PFSK-1 (cell line): Measurements from ENCODE around the gene POLR3GL.

Experiments
- FOXP2 ChIP-seq: optimal IDR thresholded peaks from 2 replicates; pipeline ENCODE3; 2011; ENCODE audit warnings: borderline replicate concordance, control low read depth, inconsistent platforms; ENCODE audit not compliant: insufficient read depth; ENCODE audit errors: extremely low read length, extremely low read depth
- POLR2AphosphoS5 ChIP-seq: IDR thresholded peaks from 2 replicates; pipeline ENCODE4 v1.6.1; 2012; ENCODE audit warnings: low read depth, mild to moderate bottlenecking, control low read depth, low read length, moderate library complexity
- SIN3A ChIP-seq: IDR thresholded peaks from 2 replicates; pipeline ENCODE4 v1.6.1; 2012; ENCODE audit warnings: mild to moderate bottlenecking, low read length, moderate library complexity, borderline replicate concordance; ENCODE audit not compliant: insufficient read depth
- TAF1 ChIP-seq: IDR thresholded peaks from 2 replicates; pipeline ENCODE4 v1.6.1; 2012; ENCODE audit warnings: low read length, control low read depth, borderline replicate concordance; ENCODE audit not compliant: insufficient read depth
- TF ChIP-seq, protein P1 (sequence below), 2 experiments: IDR thresholded peaks; 2 replicates each; pipeline versions ENCODE4 v1.6.1 to v1.8.0; 2011 to 2012; ENCODE audit warnings: low read depth in 2 of 2, low read length in 2 of 2, control low read depth in 1 of 2, inconsistent platforms in 1 of 2, mild to moderate bottlenecking in 1 of 2, moderate library complexity in 1 of 2; ENCODE audit not compliant: insufficient read depth in 1 of 2

POLR3GL gene

GRCh38 chr1:145965119-145965744 is 742 bp downstream of the POLR3GL start:
- no peak for TF ChIP-seq POLR2AphosphoS5
- TF ChIP-seq TAF1 = no peak
- TF ChIP-seq FOXP2 = no peak
- no peak for TF ChIP-seq SIN3A
- TF ChIP-seq, protein P1, sequence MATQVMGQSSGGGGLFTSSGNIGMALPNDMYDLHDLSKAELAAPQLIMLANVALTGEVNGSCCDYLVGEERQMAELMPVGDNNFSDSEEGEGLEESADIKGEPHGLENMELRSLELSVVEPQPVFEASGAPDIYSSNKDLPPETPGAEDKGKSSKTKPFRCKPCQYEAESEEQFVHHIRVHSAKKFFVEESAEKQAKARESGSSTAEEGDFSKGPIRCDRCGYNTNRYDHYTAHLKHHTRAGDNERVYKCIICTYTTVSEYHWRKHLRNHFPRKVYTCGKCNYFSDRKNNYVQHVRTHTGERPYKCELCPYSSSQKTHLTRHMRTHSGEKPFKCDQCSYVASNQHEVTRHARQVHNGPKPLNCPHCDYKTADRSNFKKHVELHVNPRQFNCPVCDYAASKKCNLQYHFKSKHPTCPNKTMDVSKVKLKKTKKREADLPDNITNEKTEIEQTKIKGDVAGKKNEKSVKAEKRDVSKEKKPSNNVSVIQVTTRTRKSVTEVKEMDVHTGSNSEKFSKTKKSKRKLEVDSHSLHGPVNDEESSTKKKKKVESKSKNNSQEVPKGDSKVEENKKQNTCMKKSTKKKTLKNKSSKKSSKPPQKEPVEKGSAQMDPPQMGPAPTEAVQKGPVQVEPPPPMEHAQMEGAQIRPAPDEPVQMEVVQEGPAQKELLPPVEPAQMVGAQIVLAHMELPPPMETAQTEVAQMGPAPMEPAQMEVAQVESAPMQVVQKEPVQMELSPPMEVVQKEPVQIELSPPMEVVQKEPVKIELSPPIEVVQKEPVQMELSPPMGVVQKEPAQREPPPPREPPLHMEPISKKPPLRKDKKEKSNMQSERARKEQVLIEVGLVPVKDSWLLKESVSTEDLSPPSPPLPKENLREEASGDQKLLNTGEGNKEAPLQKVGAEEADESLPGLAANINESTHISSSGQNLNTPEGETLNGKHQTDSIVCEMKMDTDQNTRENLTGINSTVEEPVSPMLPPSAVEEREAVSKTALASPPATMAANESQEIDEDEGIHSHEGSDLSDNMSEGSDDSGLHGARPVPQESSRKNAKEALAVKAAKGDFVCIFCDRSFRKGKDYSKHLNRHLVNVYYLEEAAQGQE (IDR thresholded peaks at IDR 0.05; ENCODE audit: insufficient read depth in 1 of 2, low read depth in 2 of 2, low read length in 2 of 2) = no peak

- TF ChIP-seq TAF1 = no peak
- no peak for TF ChIP-seq FOXP2
- no peak for TF ChIP-seq SIN3A
- TF ChIP-seq POLR2AphosphoS5 = no peak
- TF ChIP-seq, protein P1 (IDR thresholded peaks at IDR 0.05; ENCODE audit: insufficient read depth in 1 of 2, low read depth in 2 of 2, low read length in 2 of 2) = no peak
These were observed 2.8 kb downstream of the POLR3GL start for GRCh38 chr1:145967288-145967687.

DNA sequence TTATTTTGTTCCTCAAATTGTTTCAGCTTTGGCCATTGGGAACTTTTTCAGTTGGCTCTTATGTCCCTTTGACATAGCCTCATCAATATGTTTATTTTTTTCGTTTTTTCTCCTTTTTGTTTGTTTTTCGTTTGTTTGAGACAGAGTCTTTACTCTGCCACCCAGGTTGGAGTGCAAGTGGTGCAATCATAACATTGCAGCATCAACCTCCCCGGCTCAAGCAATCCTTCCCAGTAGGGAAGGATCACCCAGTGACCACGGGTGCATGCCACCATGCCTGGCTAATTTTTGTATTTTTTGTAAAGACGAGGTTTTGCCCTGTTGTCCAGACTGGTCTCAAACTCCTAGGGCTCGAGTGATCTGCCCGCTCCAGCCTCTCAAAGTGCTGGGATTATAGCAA is 8.1 kb downstream of the POLR3GL start:
- TF ChIP-seq FOXP2 = no peak
- no peak for TF ChIP-seq TAF1
- no peak for TF ChIP-seq SIN3A
- TF ChIP-seq POLR2AphosphoS5 = no peak
- TF ChIP-seq, protein P1 (IDR thresholded peaks at IDR 0.05; ENCODE audit: insufficient read depth in 1 of 2, low read depth in 2 of 2, low read length in 2 of 2) = no peak

- TF ChIP-seq TAF1 = no peak
- TF ChIP-seq, protein P1 (IDR thresholded peaks at IDR 0.05; ENCODE audit: insufficient read depth in 1 of 2, low read depth in 2 of 2, low read length in 2 of 2) = no peak
- no peak for TF ChIP-seq FOXP2
- no peak for TF ChIP-seq POLR2AphosphoS5
- TF ChIP-seq SIN3A = no peak
These were observed 10.2 kb downstream of the POLR3GL start for GRCh38 chr1:145974721-145975120.
